Measurements from ENCODE around the gene MUC5B.

- TF ChIP-seq EZH2phosphoT487 (IDR thresholded peaks at IDR 0.05; ENCODE audit: borderline replicate concordance, low read length), result no peak
- TF ChIP-seq CTCF (conservative IDR thresholded peaks at IDR 0.05; ENCODE audit: low read depth, low read length), result peak; percentile 58
- TF ChIP-seq EZH2 (IDR thresholded peaks at IDR 0.05; ENCODE audit: low read length, unreplicated experiment), result no peak
These were observed 70.8 kb downstream of the MUC5B start for GRCh38 chr11:1293619-1294015.

All from PC-3 (cell line).